GM19455 (cell line): Measurements from ENCODE around the gene TIMM8A.
"Not testable (repeated sequence)": the region's sequence is repeated elsewhere in the genome, so short reads cannot be mapped to it uniquely, and the experiment has no call there.

ENCODE experiments used
- ATAC-seq: cut with Tn5 transposase; IDR thresholded peaks from one replicate; pipeline ENCODE4 v1.9.1; 2021; ENCODE audit not compliant: unreplicated experiment

TIMM8A gene

GRCh38 chrX:101360390-101360789 lies 11.8 kb upstream of the TIMM8A start:
- ATAC-seq: no peak

GRCh38 chrX:101359966-101360365 lies 11.4 kb upstream of the TIMM8A start:
- no peak for ATAC-seq

GRCh38 chrX:101357166-101357795 lies 8.7 kb upstream of the TIMM8A start:
- no peak for ATAC-seq

- ATAC-seq: no peak
Measured at GRCh38 chrX:101349193-101349562, 636 bp upstream of the TIMM8A start.

GRCh38 chrX:101347859-101348451 lies 587 bp downstream of the TIMM8A start:
- peak; percentile 8 for ATAC-seq

GRCh38 chrX:101337776-101338271 lies 10.7 kb downstream of the TIMM8A start:
- no peak for ATAC-seq

- not testable (repeated sequence) for ATAC-seq
Measured at GRCh38 chrX:101334310-101334709, 14.2 kb downstream of the TIMM8A start.

GRCh38 chrX:101326600-101326999 lies 21.9 kb downstream of the TIMM8A start:
- ATAC-seq: not testable (repeated sequence)

GRCh38 chrX:101303790-101304189 lies 44.8 kb downstream of the TIMM8A start:
- no peak for ATAC-seq
